NCI-H187 treated with DMSO at 0.1 percent for 48 hours (cell line): Measurements from ENCODE around the gene CALCOCO2.
"Not testable (repeated sequence)": the region's sequence is repeated elsewhere in the genome, so short reads cannot be mapped to it uniquely, and the experiment has no call there.

Source experiments
- DNase-seq: peaks from one replicate; lab custom pipeline; 2025; lab: John Stamatoyannopoulos, UW

Gene CALCOCO2

DNA sequence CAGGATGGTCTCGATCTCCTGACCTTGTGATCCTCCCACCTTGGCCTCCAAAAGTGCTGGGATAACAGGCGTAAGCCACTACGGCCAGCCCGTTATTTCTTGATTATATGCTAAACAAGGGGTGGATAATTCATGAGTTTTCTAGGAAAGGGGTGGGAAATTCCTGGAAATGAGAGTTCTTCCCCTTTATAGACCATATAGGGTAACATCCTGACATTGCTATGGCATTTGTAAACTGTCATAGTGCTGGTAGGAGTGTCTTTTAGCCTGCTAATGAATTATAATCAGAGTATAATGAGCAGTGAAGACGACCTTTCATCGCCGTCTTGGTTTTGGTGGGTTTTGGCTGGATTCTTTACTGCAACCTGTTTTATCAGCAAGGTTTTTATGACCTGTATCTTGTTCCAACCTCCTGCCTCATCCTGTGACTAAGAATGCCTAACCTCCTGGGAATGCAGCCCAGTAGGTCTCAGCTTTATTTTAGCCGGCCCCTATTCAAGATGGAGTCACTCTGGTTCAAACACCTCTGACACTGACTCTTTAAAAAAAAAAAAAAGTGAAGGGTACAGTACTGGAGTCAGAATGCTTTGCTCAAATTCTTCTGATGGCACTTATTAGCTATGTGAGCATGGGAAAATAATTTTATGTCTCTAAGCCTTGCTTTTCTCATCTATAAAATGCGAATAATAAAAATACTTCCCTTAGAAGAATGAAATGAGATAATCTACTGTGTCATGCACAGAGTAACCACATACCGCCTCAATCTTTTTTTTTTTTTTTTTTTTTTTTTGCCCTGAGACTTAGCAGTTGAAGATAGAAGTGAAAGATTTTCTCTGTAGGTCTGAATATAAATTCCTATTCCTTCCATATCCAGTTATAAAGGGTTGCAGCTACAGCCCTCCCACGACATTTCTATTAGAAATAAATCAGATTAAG, 5.1 kb upstream of the CALCOCO2 start:
- no peak for DNase-seq

GRCh38 chr17:48831549-48831883, 681 bp downstream of the CALCOCO2 start:
- no peak for DNase-seq

GRCh38 chr17:48834973-48835372, 4.1 kb downstream of the CALCOCO2 start:
- DNase-seq, result no peak

GRCh38 chr17:48835971-48836370, 5.1 kb downstream of the CALCOCO2 start:
- DNase-seq, result no peak

DNA sequence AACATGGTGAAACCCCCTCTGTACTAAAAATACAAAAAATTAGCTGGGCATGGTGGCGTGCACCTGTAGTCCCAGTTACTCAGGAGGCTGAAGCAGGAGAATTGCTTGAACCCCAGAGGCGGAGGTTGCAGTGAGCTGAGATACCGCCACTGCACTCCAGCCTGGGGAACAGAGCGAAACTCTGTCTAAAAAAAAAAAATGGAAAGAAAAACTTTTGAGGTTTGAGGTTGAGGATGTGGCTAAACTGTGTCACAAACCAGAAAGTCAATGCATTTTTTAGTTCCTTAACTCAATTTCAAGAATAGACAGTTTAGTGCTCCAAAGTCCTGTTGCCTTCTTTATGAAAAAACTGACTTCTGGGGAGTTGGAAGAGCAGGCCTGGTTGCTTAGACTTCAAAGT, 6.6 kb downstream of the CALCOCO2 start:
- DNase-seq, result not testable (repeated sequence)

DNA sequence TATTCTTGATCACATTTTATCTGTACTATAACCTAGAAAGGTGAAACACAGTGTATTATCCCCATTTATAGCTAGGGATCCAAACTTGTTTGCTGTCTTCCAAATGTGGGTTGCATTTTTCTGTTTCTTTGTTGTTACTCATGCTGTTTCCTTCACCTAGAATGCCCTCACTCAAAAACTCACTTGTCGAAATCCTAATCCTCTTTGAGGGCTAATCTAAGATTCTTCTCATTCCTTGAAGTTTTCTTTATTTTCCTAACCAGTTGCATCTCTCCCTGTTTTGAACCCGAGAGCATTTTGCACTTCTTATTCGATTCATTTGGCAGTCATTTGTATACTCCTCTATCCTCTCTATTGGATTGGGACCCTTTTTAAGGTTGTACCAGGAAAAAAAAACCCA, 9.6 kb downstream of the CALCOCO2 start:
- no peak for DNase-seq

DNA sequence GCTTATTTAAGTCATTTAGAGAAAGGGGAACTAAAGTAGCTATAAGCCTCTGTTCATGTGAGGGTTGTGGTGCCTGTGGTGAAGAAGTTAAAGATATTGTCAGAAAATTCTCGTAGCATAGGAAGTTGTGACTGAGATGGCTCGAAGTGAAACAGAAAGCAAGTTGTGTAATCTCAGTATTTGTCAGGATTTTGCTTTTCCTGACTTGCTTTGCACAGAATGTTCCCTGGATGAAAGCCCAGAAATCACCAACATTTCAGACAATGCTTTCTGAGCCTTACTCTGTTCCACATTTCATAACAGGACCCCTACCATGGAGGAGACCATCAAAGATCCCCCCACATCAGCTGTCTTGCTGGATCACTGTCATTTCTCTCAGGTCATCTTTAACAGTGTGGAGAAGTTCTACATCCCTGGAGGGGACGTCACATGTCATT, 10.6 kb downstream of the CALCOCO2 start:
- no peak for DNase-seq

DNA sequence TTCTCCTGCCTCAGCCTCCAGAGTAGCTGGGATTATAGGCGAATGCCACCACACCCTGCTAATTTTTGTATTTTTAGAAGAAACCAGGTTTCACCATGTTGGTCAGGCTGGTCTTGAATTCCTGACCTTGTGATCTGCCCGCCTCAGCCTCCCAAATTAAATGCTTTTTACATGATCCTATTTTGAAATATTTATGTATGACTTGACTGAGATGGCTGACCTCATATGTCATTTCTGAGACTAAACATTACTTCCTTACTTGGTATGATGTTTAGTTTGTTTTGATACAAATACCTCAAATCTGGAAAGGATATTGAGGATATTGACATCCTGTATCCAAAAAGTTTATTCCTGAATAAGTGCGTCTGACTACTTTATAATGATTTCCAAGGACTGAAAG, 11.9 kb downstream of the CALCOCO2 start:
- no peak for DNase-seq

DNA sequence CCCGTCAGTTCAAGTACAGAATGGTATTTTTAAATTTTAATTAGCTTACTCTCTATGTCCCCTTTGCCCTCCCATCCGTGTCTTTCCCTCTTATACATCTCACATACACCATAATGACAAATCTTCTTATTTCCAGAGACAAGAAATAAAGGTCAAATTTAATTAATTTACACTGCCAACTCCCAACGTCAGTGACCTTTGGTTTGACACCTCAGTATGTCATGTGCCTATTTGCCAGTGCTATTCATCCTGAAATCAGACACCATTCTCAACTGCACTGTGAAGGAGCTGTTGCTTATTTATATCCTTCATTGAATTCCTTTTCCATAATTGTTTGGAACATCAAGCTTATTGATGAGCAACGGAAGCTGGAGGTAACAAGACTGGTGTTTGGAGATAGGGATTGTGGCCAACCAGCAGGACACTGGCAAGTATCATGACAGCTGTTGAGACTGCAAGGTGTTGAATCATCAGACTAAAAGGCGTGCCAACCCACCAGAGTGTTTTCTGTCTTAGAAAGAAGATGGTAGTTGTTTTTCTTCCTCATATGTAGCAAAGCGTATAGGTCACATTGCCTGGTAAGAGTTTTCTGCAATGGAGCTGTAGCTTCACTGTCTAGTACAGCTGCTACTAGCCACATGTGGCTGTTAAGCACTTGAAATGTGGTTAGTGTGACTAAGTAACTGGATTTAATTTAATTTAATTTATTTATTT, 12.5 kb downstream of the CALCOCO2 start:
- DNase-seq, result no peak

GRCh38 chr17:48850792-48851323, 20.0 kb downstream of the CALCOCO2 start:
- no peak for DNase-seq

- no peak for DNase-seq
Observed at GRCh38 chr17:48854774-48855476, 24.1 kb downstream of the CALCOCO2 start.

DNA sequence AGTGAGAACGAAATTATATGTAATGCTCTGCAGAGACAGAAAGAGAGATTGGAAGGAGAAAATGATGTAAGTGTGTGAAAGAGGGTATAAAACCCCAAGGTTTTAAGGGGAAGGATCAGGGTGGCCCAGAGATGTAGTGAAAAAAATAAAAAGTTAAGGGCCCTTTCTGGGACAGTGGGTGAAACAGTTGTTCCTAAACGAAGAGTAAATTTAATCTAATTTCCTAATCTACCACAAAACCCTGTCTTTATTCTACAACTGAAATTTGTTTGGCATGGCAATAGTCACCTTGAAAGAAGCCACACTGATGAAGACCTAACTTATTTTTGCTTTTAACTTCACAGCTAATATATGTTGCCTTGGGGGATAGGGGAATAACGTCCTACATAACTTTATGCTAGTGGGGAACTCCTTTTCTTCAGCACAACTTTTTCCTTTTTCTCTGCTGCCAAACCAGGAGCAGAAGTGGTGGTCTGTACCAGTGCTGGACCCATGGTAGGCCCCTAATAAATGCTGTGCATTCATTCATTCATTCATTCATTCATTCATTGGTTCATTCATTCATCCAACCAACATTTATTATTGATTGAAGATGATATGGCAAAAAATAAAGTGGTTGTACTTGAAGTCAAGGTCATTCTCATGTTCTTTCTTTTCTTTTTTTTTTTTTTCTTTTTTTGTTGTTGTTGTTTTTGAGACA, 25.4 kb downstream of the CALCOCO2 start:
- no peak for DNase-seq

- DNase-seq, result no peak
Observed at GRCh38 chr17:48860034-48860433, 29.2 kb downstream of the CALCOCO2 start.

DNA sequence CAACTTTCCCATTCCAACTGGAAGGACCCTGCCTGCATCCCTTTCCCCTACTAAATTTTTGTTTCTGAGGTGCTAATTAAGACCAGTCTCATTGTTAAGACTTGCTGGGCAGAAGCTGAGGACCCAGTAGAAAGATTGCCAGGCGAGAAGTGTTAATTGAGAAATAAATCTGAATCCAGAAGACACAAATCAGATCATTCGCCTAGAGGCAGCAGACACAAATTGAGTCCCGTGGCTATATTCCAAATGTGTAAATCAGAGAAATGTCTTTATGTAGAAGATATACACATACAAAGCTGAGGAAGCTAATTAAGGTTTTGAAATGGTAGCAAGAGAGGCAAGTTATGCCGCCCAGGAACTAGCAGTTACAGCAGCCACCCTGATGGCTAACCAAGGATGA, 29.6 kb downstream of the CALCOCO2 start:
- no peak for DNase-seq

DNA sequence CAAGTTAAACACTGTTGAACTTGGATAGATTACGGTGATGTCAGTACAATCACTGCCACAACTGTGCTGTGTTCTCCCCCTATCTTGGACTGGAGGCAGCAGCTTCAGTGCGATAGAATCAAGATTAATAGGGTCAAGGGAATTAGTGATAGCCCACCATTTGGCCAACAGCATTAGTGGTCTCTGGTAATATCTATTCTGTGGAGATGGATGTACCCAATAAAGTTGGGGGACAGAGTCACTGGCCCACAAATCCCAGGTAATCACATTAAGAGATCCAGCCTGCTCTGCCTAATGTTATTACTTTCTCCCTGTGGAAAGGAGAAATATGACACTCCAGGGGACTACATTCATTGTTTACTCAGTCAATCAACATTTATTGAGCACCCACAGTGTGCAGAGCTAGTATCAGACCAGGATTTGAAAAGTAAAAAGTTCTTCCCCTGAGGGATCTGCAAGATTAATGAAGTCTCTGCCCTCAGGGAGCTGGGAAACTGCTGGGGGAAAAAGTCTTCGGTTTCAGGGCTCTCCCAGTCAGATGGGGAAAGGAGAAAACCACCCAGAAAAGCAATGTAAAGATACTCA, 38.2 kb downstream of the CALCOCO2 start:
- DNase-seq, result no peak

DNA sequence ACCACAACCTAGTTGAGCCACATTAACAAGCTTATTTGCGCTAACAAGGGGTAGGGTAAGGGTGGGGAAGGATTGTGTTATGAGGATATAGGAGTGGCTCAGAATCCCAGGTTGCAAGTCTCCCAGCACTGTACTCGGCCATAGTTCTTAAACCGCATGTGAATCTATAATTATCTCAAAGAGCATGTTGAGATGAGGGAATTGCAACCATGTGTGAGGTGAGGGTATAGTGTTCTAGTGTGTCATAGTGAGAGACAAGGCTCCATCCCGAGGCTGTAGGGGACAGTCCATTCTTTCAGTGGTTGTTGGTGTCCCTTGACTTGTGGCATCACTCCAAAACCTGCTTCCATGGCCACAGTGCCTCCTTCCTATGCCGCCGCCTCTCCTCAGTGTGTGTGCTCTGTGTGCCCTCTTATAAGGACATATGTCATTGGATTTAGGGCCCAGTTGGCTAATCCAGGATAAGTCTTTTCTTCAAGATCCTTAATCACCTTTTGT, 39.0 kb downstream of the CALCOCO2 start:
- no peak for DNase-seq

DNA sequence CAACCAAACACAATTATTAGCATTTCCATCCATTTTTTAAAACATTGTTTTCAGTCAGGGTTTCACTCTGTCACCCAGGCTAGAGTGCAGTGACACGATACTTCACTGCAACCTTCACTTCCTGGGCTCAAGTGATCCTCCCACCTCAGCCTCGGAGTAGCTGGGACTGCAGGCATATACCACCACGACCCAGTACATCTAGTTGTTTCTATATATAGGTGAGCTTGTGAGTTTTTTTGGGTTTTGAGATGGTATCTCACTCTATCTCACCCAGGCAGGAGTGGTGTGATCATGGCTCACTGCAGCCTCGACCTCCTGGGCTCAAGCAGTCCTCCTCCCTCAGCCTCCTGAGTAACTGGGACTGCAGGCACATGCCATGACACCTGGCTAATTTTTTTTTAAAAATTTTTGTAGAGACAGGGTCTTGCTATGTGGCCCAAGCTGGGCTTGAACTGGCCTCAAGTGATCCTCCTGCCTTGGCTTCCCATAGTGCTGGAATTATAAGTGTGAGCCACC, 40.3 kb downstream of the CALCOCO2 start:
- DNase-seq, result no peak

GRCh38 chr17:48871551-48872351, 40.9 kb downstream of the CALCOCO2 start:
- no peak for DNase-seq

DNA sequence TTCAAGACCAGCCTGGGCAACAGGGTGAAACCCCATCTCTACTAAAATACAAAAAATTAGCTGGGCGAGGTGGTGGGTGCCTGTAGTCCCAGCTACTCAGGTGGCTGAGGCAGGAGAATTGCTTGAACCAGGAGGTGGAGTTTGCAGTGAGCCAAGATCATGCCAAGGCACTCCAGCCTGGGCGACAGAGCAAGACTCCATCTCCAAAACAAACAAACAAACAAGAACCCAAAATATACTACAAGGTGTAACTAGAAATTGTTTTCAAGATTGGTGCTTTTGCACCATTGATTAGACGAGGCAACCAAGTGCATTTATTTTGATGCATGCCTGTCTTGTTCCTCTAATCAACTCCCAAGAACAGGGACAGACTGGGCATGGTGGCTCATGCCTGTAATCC, 41.6 kb downstream of the CALCOCO2 start:
- DNase-seq, result not testable (repeated sequence)

DNA sequence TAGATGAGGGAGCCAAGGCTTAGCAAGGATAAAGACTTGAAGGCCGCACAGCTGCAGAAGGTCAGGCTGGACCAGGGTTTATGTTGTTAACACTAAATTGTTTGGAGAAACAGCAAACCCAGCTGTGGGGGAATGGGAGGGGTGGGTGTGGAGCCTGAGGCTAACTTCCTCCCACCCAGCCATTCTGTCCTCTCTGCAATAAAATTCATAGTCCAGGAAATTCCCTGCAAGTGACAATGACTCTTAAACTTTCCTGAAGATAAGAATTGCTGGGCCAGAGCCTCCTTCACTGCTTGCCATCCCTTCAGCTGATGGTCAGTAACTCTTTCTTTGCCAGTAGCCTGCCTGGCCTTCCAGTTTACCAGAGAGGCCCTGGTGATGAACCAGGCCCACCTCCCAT, 42.4 kb downstream of the CALCOCO2 start:
- no peak for DNase-seq
